Fibroblast of gingiva (primary cell): ENCODE data around the gene ZNF45.
A peak's percentile ranks its signal among the peaks of the same experiment; 100 is the strongest.
"Not testable (repeated sequence)": the region's sequence is repeated elsewhere in the genome, so short reads cannot be mapped to it uniquely, and the experiment has no call there.

Experiments used
- DNase-seq: peaks from one replicate; pipeline ENCODE4 v3.0.0-alpha.2; 2011; ENCODE audit warnings: low read depth

The ZNF45 gene

DNA sequence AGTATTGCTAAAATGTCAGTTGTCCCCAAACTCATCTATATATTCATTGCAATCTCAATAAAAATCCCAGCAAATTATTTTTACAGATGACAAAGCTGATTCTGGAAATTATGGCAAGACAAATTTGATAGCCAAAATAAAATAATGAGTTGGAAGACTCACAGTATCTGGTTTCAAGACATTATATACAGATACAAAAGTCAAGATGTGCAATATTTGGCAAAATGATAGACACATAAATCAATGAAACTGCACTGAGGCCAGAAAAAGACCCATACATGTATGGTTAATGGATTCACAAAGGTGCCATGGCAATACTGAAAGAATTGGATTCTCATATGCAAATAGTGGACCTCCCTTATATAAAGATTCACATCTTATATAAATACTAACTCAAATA, 24.2 kb downstream of the ZNF45 start:
- DNase-seq: no peak

GRCh38 chr19:43908659-43909058, 26.4 kb downstream of the ZNF45 start:
- no peak for DNase-seq

- DNase-seq: no peak
Observed at GRCh38 chr19:43906774-43907173, 28.3 kb downstream of the ZNF45 start.

GRCh38 chr19:43905897-43906296, 29.2 kb downstream of the ZNF45 start:
- DNase-seq: no peak

DNA sequence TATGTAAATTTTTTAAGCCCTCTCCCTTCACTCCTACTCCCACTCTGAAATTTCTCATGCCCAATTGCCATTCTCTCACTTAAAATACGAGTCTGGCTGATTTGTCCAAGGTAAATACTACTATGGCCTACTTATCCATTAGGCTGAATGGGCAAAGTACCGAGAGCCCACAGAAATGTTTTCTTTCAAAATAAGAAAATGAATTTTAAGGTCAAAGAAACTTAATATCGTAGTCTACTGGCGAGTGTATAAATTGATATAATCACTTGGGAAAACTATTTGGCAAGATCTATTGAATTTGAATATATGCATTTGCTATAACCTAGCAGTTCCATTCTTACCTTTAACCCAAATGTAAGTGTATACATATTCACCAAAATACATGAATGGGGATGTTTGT, 32.7 kb downstream of the ZNF45 start:
- no peak for DNase-seq

GRCh38 chr19:43901395-43902390, 33.4 kb downstream of the ZNF45 start:
- DNase-seq: peak; percentile 82

DNA sequence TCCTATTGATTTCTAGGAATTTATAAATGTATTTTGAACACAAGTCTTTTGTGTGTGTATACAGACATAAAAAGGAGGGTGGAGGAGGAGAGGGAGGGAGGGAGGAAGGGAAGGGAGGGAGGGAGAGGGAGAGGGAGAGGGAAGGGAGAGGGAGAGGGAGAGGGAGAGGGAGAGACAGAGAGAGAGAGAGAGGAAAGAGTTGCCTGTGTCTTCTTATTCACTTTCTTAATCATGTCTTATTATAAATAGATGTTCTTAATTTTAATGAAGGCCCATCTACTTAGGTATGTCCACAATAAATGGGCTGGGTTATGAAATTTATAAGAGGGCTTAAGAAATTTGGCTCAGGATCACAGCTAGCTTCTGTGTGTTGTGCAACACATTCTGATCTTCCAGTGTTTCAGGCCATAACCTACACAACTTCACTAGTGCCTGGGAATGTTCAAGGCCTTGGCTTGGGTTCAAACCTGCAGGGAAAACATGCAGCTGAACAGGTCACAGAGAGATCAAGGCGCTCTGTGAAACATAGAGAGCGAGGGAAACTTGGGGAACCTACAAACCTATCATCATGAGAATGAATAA, 39.3 kb downstream of the ZNF45 start:
- DNase-seq: peak; percentile 29

DNA sequence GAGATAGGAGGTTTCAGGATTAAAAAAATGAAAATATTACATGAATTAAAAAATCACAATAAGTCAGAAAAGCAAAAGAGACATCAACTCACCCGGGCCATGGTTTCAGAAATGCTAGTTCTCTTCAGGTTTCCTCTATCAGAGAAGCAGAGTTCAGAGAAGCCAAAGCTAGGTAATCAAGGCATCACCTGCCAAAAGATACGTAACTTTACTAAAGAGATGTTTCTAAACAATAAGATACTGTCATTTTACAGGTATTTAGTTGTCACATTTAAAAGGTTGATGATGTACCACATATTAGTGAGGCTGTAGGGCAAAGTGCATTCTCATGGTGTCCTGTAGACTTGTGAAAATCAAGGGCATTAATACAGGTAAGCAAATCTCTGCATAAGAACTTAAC, 51.2 kb downstream of the ZNF45 start, which contains the start of gene ZNF404:
Gene ZNF404 (minus strand): TSS at position 101 of the 400 bp plus-strand sequence.
- no peak for DNase-seq

GRCh38 chr19:43880483-43880882, 54.6 kb downstream of the ZNF45 start:
- DNase-seq: no peak

DNA sequence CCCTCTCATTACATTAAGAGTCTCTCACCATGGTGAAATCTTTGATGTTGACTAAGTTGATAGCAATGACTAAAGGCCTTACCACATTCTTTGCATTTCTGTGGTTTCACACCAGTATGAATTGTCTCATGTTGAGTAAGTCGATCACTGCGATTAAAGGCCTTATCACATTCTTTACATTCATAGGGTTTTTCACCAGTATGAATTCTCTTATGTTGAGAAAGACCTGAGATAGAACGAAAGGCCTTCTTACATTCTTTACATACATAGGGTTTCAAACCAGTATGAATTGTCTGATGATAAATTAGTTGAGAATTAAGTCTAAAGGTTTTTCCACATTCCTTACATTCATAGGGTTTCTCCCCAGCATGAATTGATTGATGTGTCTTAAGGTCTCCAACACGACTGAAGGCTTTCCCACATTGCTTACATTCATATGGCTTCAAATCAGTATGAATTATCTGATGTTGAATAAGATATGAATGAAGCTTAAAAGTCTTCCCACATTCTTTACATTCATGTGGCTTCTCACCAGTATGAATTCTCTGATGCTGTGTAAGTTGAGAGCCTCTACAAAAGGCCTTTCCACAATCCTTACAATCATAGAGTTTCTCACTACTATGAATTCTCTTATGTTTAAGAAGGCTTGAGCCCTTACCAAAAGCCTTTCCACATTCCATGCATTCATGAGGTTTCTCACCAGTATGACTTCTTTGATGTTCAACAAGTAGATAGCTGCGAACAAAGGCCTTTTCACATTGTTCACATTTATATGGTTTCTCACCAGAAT, 62.3 kb downstream of the ZNF45 start:
- DNase-seq: no peak

DNA sequence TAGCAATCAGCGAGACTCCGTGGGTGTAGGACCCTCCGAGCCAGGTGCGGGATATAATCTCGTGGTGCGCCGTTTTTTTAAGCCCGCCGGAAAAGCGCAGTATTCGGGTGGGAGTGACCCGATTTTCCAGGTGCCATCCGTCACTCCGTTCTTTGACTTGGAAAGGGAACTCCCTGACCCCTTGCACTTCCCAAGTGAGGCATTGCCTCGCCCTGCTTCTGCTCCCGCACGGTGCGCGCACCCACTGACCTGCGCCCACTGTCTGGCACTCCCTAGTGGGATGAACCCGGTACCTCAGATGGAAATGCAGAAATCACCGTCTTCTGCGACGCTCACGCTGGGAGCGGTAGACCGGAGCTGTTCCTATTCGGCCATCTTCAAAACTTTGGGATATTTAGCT, 68.2 kb downstream of the ZNF45 start:
- not testable (repeated sequence) for DNase-seq
